ENCODE measurements around the gene MBNL3. TPM values are rescaled to one million over a fixed set of nuclear protein-coding genes. Genes with fewer than 3 reads are reported as not detected.

MBNL3 gene
- total RNA-seq, 1 experiment from 2014 or later: 42.2 TPM

DNA sequence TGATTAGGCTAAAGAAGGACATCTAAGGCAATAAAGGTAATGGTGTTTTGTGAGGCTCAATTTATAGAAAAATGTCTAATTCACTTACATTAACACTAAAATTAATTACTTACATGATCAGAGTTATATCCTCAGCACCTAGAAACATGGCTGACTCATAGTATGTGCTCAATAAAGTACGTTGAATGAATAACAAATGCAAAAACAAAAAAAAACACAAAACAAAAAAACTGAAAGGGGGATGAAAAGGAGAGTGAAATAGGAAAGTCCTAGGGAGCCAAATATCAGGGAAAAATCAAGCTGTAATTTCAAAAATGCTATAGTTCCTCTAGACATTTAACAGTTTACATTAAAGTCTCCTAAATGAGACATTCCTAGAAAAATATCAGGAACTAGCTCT is 18.7 kb downstream of the MBNL3 start:
- Histone ChIP-seq H3K27ac (ENCODE audit: low read depth, low read length, poor library complexity, severe bottlenecking) (no peak overlapping the region), H3K36me3 (ENCODE audit: insufficient read depth, low read length, poor library complexity, severe bottlenecking) (no peaks in the 10 kb centered on the region), H3K27me3 (replicated peaks; ENCODE audit: insufficient read depth, low read depth, low read length, poor library complexity) (no peaks in the 10 kb centered on the region), H3K4me3 (ENCODE audit: low read depth, low read length, poor library complexity, severe bottlenecking) (no peak overlapping the region), H3K9me3 (ENCODE audit: low read depth, low read length, poor library complexity, severe bottlenecking) (no peaks in the 10 kb centered on the region), H3K4me1 (ENCODE audit: insufficient read depth, low read length, poor library complexity, severe bottlenecking) (peaks cover 8% of the 10 kb centered on the region)
- CTCF ChIA-PET: no interaction called here
- POLR2A ChIA-PET (ENCODE audit: low non-redundant PET): no interaction called here
- intact Hi-C loops (cut with micrococcal nuclease; ENCODE audit: unreplicated experiment): no loop called here
- DNase-seq (ENCODE audit: low spot score): no peak
- TF ChIP-seq EZH2 (IDR thresholded peaks at IDR 0.05; ENCODE audit: borderline replicate concordance, low read depth, low read length, poor library complexity, severe bottlenecking): no peak
- TF ChIP-seq, protein P1, sequence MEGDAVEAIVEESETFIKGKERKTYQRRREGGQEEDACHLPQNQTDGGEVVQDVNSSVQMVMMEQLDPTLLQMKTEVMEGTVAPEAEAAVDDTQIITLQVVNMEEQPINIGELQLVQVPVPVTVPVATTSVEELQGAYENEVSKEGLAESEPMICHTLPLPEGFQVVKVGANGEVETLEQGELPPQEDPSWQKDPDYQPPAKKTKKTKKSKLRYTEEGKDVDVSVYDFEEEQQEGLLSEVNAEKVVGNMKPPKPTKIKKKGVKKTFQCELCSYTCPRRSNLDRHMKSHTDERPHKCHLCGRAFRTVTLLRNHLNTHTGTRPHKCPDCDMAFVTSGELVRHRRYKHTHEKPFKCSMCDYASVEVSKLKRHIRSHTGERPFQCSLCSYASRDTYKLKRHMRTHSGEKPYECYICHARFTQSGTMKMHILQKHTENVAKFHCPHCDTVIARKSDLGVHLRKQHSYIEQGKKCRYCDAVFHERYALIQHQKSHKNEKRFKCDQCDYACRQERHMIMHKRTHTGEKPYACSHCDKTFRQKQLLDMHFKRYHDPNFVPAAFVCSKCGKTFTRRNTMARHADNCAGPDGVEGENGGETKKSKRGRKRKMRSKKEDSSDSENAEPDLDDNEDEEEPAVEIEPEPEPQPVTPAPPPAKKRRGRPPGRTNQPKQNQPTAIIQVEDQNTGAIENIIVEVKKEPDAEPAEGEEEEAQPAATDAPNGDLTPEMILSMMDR (conservative IDR thresholded peaks at IDR 0.05; ENCODE audit: low read depth, low read length): no peak
- no TSS peak for BruUV-seq (replicated peaks)

GRCh38 chrX:132468454-132468853 is 20.4 kb downstream of the MBNL3 start:
- Histone ChIP-seq H3K4me3 (ENCODE audit: low read depth, low read length, poor library complexity, severe bottlenecking) (no peak overlapping the region), H3K4me1 (ENCODE audit: insufficient read depth, low read length, poor library complexity, severe bottlenecking) (peaks cover 3% of the 10 kb centered on the region), H3K27ac (ENCODE audit: low read depth, low read length, poor library complexity, severe bottlenecking) (no peak overlapping the region), H3K9me3 (ENCODE audit: low read depth, low read length, poor library complexity, severe bottlenecking) (peaks cover 5% of the 10 kb centered on the region), H3K36me3 (ENCODE audit: insufficient read depth, low read length, poor library complexity, severe bottlenecking) (no peaks in the 10 kb centered on the region), H3K27me3 (replicated peaks; ENCODE audit: insufficient read depth, low read depth, low read length, poor library complexity) (no peaks in the 10 kb centered on the region)
- POLR2A ChIA-PET (ENCODE audit: low non-redundant PET): no interaction called here
- TF ChIP-seq, protein P1 (conservative IDR thresholded peaks at IDR 0.05; ENCODE audit: low read depth, low read length): no peak
- TF ChIP-seq EZH2 (IDR thresholded peaks at IDR 0.05; ENCODE audit: borderline replicate concordance, low read depth, low read length, poor library complexity, severe bottlenecking): no peak
- no peak for DNase-seq (ENCODE audit: low spot score)
- CTCF ChIA-PET: no interaction called here
- no TSS peak for BruUV-seq (replicated peaks)
- intact Hi-C loops (cut with micrococcal nuclease; ENCODE audit: unreplicated experiment): no loop called here

DNA sequence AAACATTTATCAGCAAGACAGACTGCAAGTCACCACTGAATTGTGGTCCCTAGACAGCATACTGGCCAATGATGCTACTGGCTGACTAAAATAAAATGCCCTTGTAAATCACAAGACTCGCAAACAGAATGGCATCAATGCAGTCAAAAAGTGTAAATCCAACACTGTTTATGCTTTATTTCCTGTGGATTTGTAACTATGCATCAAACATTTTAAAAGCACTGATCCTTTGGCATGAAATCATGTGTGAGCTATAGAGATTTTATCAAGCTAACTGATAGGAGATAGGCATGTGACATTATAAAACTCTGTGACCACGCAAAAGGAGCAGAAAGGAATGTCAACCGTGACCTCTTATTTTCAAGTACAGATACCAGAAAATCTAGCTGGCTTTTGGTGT is 20.8 kb downstream of the MBNL3 start:
- no peak overlapping the region for H3K4me3 ChIP-seq (ENCODE audit: low read depth, low read length, poor library complexity, severe bottlenecking)
- TF ChIP-seq, protein P1 (conservative IDR thresholded peaks at IDR 0.05; ENCODE audit: low read depth, low read length): no peak
- no peak for TF ChIP-seq EZH2 (IDR thresholded peaks at IDR 0.05; ENCODE audit: borderline replicate concordance, low read depth, low read length, poor library complexity, severe bottlenecking)
- H3K4me1 ChIP-seq (ENCODE audit: insufficient read depth, low read length, poor library complexity, severe bottlenecking): peaks cover 3% of the 10 kb centered on the region
- no peak overlapping the region for H3K27ac ChIP-seq (ENCODE audit: low read depth, low read length, poor library complexity, severe bottlenecking)
- intact Hi-C loops (cut with micrococcal nuclease; ENCODE audit: unreplicated experiment): no loop called here
- BruUV-seq (replicated peaks): no TSS peak
- ChIA-PET CTCF (no interaction called here), POLR2A (ENCODE audit: low non-redundant PET) (no interaction called here)
- H3K27me3 ChIP-seq (replicated peaks; ENCODE audit: insufficient read depth, low read depth, low read length, poor library complexity): no peaks in the 10 kb centered on the region
- no peaks in the 10 kb centered on the region for H3K36me3 ChIP-seq (ENCODE audit: insufficient read depth, low read length, poor library complexity, severe bottlenecking)
- peaks cover 5% of the 10 kb centered on the region for H3K9me3 ChIP-seq (ENCODE audit: low read depth, low read length, poor library complexity, severe bottlenecking)
- no peak for DNase-seq (ENCODE audit: low spot score)
